GM21528 (cell line): ENCODE measurements around the gene APBB1.

Experiments used
- ATAC-seq: cut with Tn5 transposase; IDR thresholded peaks from one replicate; pipeline ENCODE4 v1.9.1; 2021; ENCODE audit warnings: mild to moderate bottlenecking, moderate library complexity; ENCODE audit not compliant: unreplicated experiment, low FRiP score

The APBB1 gene

GRCh38 chr11:6419009-6419631 is at the start of gene APBB1:
Gene APBB1, minus strand, starts transcription at chr11:6419094. Its CDS starts 7,747 bp downstream, at chr11:6411347.
- ATAC-seq = peak; percentile 61

- ATAC-seq = no peak
Observed at GRCh38 chr11:6459099-6459450, 40.2 kb upstream of the APBB1 start.

- no peak for ATAC-seq
Observed at GRCh38 chr11:6458352-6459098, 39.6 kb upstream of the APBB1 start.

GRCh38 chr11:6457581-6458320 is 38.9 kb upstream of the APBB1 start:
- ATAC-seq = no peak

- no peak for ATAC-seq
Observed at GRCh38 chr11:6456361-6457073, 37.6 kb upstream of the APBB1 start.

- ATAC-seq = no peak
Observed at GRCh38 chr11:6455070-6455469, 36.2 kb upstream of the APBB1 start.

GRCh38 chr11:6453152-6453551 is 34.3 kb upstream of the APBB1 start:
- no peak for ATAC-seq

- no peak for ATAC-seq
Observed at GRCh38 chr11:6452219-6452618, 33.3 kb upstream of the APBB1 start.

GRCh38 chr11:6448574-6448973 is 29.7 kb upstream of the APBB1 start:
- no peak for ATAC-seq

GRCh38 chr11:6443269-6444003 is 24.5 kb upstream of the APBB1 start:
- ATAC-seq = no peak

- ATAC-seq = no peak
Observed at GRCh38 chr11:6442441-6442840, 23.5 kb upstream of the APBB1 start.

GRCh38 chr11:6440906-6441358 is 22.0 kb upstream of the APBB1 start, which contains the start of gene HPX:
Gene HPX, minus strand, starts transcription at chr11:6440987. Its CDS starts 24 bp downstream, at chr11:6440963.
- no peak for ATAC-seq

- ATAC-seq = no peak
Observed at GRCh38 chr11:6438979-6439571, 20.2 kb upstream of the APBB1 start.

GRCh38 chr11:6437993-6438392 is 19.1 kb upstream of the APBB1 start:
- ATAC-seq = no peak

GRCh38 chr11:6437423-6437822 is 18.5 kb upstream of the APBB1 start:
- ATAC-seq = no peak

GRCh38 chr11:6433998-6434660 is 15.2 kb upstream of the APBB1 start:
- ATAC-seq = peak; percentile 56

GRCh38 chr11:6431861-6432260 is 13.0 kb upstream of the APBB1 start:
- ATAC-seq = no peak

- no peak for ATAC-seq
Observed at GRCh38 chr11:6427516-6427915, 8.6 kb upstream of the APBB1 start.

- ATAC-seq = no peak
Observed at GRCh38 chr11:6420677-6421076, 1.8 kb upstream of the APBB1 start.
